Mesodermal cell (in vitro differentiated cells): ENCODE results near the gene ITPR2.

ENCODE experiments used
- H3K27ac ChIP-seq: 2 replicates; pipeline ENCODE4 v1.7.0; 2013; ENCODE audit warnings: mild to moderate bottlenecking, low read depth, low read length, moderate library complexity; ENCODE audit not compliant: severe bottlenecking
- H3K36me3 ChIP-seq: 2 replicates; pipeline ENCODE4 v1.7.1; 2013; ENCODE audit warnings: mild to moderate bottlenecking, low read length, moderate library complexity; ENCODE audit not compliant: control insufficient read depth, insufficient read depth
- H3K4me1 ChIP-seq: one replicate; pipeline ENCODE4 v1.7.1; 2013; ENCODE audit warnings: mild to moderate bottlenecking, low read length; ENCODE audit not compliant: insufficient read depth, control insufficient read depth, poor library complexity, severe bottlenecking
- H3K4me3 ChIP-seq: 2 replicates; pipeline ENCODE4 v1.7.0; 2013; ENCODE audit warnings: low read length, control low read depth, mild to moderate bottlenecking; ENCODE audit not compliant: insufficient read depth, poor library complexity, severe bottlenecking; ENCODE audit errors: extremely low read depth
- H3K9me3 ChIP-seq: 2 replicates; pipeline ENCODE4 v1.7.1; 2013; ENCODE audit warnings: mild to moderate bottlenecking, low read length, moderate library complexity; ENCODE audit not compliant: control insufficient read depth
- WGBS, 2 experiments: methylation state at CpG; one replicate each; pipeline ENCODE4 v1.1.5; 2013; ENCODE audit warnings: missing lambda C conversion rate in 2 of 2; ENCODE audit not compliant: insufficient coverage in 2 of 2; 5-methylcytosine and 5-hydroxymethylcytosine counted together

Gene ITPR2

GRCh38 chr12:26627335-26627734, 205.7 kb downstream of the ITPR2 start:
- Histone ChIP-seq H3K9me3 (no peaks in the 10 kb centered on the region), H3K4me1 (peaks cover 8% of the 10 kb centered on the region), H3K4me3 (no peak overlapping the region), H3K27ac (no peak overlapping the region), H3K36me3 (no peaks in the 10 kb centered on the region)
- 74 to 96% methylated on average over 2 to 3 of the region's 4 CpGs for WGBS, 2 experiments

DNA sequence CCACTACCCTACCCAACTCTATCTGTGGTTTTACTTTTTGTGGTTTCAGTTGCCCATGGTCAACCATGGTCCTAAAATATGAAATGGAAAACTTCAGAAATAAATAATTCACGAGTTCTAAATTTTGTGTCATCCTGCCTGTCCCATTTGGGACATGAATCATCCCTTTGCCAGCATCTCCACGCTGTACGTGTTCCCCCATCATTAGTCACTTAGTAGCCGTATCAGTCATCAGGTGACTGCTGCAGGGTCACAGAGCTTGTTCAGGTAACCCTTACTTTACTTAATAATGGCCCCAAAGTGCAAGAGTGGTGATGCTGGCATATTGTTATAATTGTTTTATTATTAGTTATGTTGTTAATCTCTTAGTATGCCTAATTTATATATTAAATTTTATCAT, 209.9 kb downstream of the ITPR2 start:
- Histone ChIP-seq H3K27ac (no peak overlapping the region), H3K9me3 (no peaks in the 10 kb centered on the region), H3K4me1 (no peaks in the 10 kb centered on the region), H3K4me3 (no peak overlapping the region), H3K36me3 (peaks cover 8% of the 10 kb centered on the region)
- WGBS, 2 experiments: 90 to 96% methylated on average over 3 of the region's 4 CpGs

GRCh38 chr12:26622601-26623000, 210.4 kb downstream of the ITPR2 start:
- Histone ChIP-seq H3K36me3 (peaks cover 8% of the 10 kb centered on the region), H3K9me3 (no peaks in the 10 kb centered on the region), H3K27ac (no peak overlapping the region), H3K4me3 (no peak overlapping the region), H3K4me1 (no peaks in the 10 kb centered on the region)
- 92 to 98% methylated on average over 2 to 5 of the region's 5 CpGs for WGBS, 2 experiments

DNA sequence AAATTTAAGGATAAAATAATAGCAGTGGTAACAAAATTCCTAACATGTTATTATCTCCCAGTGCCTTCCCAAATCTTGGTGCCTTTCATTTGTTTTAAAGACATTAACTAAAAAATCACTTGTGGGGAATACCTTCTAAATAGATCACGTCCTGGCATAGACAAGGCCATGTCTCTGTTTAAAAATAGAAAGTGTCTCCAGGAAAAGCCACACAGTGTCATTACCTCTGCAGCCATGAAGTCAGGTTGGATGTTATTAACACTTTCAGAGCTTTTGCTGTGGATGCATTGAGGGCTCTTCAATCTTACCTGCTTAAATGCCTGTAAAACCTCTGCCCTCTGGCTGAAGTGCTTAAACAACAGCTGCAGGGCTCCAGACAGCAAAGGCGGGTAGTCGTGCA, 211.1 kb downstream of the ITPR2 start:
- H3K4me1 ChIP-seq: no peaks in the 10 kb centered on the region
- H3K36me3 ChIP-seq: peaks cover 8% of the 10 kb centered on the region
- WGBS, 2 experiments: 100% methylated on average over 3 of the region's 3 CpGs
- H3K9me3 ChIP-seq: no peaks in the 10 kb centered on the region
- H3K27ac ChIP-seq: no peak overlapping the region
- H3K4me3 ChIP-seq: no peak overlapping the region

DNA sequence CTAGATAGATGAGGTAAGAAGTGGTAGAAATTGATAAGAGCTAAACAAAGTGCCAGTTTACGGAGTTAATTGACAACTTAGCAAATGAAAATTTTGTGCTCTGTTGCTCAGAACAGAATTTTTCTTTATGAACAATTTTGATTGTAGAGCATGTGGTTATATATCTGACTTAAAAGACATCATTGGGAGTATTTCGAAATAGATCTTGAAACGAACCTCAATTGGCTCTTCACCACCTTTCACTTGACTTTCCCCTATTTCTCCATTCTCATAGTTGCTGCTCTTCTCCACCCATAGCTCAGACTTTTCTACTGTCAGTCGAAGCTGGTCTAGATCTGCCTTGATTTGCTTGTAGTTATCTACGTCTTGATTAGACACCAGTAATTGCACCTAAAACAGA, 212.1 kb downstream of the ITPR2 start:
- WGBS, 2 experiments: 89 to 90% methylated on average over 1 to 3 of the region's 5 CpGs
- peaks cover 8% of the 10 kb centered on the region for H3K36me3 ChIP-seq
- no peaks in the 10 kb centered on the region for H3K9me3 ChIP-seq
- no peak overlapping the region for H3K4me3 ChIP-seq
- no peaks in the 10 kb centered on the region for H3K4me1 ChIP-seq
- H3K27ac ChIP-seq: no peak overlapping the region

GRCh38 chr12:26617513-26617912, 215.5 kb downstream of the ITPR2 start:
- peaks cover 8% of the 10 kb centered on the region for H3K36me3 ChIP-seq
- H3K4me1 ChIP-seq: no peaks in the 10 kb centered on the region
- no peak overlapping the region for H3K4me3 ChIP-seq
- no peaks in the 10 kb centered on the region for H3K9me3 ChIP-seq
- WGBS, 2 experiments: 80 to 94% methylated on average over 1 of the region's 1 CpG
- no peak overlapping the region for H3K27ac ChIP-seq

DNA sequence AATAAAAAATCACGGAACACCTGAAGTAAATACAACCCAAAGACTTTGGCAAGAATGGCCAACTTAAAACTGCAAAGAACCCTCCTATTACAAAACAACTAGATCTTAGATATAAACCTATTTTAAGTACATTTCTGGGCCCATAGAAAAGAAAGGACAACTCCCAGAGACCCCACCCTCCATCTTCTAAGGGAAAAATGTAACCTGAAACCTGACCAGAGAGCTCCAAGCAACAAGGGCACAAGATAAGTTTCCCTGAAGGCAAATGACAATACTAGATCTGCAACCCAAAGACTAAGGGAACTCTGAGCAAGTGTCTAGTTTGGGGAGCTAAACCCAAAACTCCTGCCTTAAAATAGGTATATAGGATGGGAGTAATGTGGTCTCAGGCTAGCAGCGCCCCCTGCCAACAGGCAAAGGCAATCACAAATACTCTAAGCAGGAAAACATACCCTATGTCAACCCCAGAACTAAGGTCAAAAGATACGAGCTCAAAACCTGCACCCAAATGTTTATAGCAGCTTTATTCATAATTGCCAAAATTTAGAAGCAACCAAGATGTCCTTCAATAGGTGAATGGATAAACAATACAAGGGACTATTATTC, 218.9 kb downstream of the ITPR2 start:
- Histone ChIP-seq H3K36me3 (no peaks in the 10 kb centered on the region), H3K4me1 (no peaks in the 10 kb centered on the region), H3K27ac (no peak overlapping the region), H3K4me3 (no peak overlapping the region), H3K9me3 (no peaks in the 10 kb centered on the region)
- WGBS, 2 experiments: 91% methylated on average over 1 of the region's 3 CpGs; no CpG with 5 or more reads in 1 of the 2 experiments

- Histone ChIP-seq H3K4me1 (no peaks in the 10 kb centered on the region), H3K9me3 (no peaks in the 10 kb centered on the region)
- WGBS, 2 experiments: no CpG with 5 or more reads among the region's 2 CpGs
Measured at GRCh38 chr12:26612203-26612602, 220.8 kb downstream of the ITPR2 start.

GRCh38 chr12:26611598-26611997, 221.4 kb downstream of the ITPR2 start:
- Histone ChIP-seq H3K27ac (no peak overlapping the region), H3K9me3 (no peaks in the 10 kb centered on the region), H3K4me1 (no peaks in the 10 kb centered on the region), H3K36me3 (no peaks in the 10 kb centered on the region), H3K4me3 (no peak overlapping the region)
- WGBS, 2 experiments: no CpG with 5 or more reads among the region's 6 CpGs

More at GRCh38 chr12:26612203-26612602, 220.8 kb downstream of the ITPR2 start:
- no peaks in the 10 kb centered on the region for H3K36me3 ChIP-seq
- no peak overlapping the region for H3K27ac ChIP-seq
- no peak overlapping the region for H3K4me3 ChIP-seq

- Histone ChIP-seq H3K36me3 (no peaks in the 10 kb centered on the region), H3K4me1 (no peaks in the 10 kb centered on the region), H3K4me3 (no peak overlapping the region), H3K9me3 (no peaks in the 10 kb centered on the region), H3K27ac (no peak overlapping the region)
- 87 to 94% methylated on average over 5 to 7 of the region's 8 CpGs for WGBS, 2 experiments
Measured at GRCh38 chr12:26610774-26611173, 222.2 kb downstream of the ITPR2 start.

DNA sequence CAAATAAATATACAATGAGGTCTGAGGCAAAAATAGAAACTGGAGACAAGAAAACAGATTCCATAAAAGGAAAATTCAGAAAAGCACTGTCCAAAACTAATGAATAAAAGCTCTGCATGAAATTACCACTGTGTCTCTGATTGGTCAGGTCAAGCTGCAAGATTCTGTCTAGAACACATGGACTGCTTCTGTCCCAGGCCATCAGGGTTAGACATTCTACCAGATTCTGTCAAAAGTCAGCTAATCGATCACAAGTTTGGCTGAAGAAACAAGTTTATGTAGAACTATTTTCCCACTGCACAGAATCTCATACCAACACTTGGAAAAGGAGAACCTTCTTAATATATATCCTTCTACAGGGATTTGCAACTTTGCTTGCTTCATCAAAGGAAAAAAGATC, 223.0 kb downstream of the ITPR2 start:
- H3K27ac ChIP-seq: no peak overlapping the region
- H3K4me3 ChIP-seq: no peak overlapping the region
- WGBS, 2 experiments: 100% methylated on average over 1 of the region's 1 CpG; no CpG with 5 or more reads in 1 of the 2 experiments
- no peaks in the 10 kb centered on the region for H3K36me3 ChIP-seq
- no peaks in the 10 kb centered on the region for H3K4me1 ChIP-seq
- H3K9me3 ChIP-seq: no peaks in the 10 kb centered on the region
